HG02981 (cell line): ENCODE results near the gene RASGRP1.
A peak's percentile ranks its signal among the peaks of the same experiment; 100 is the strongest.
"Not testable (repeated sequence)": the region's sequence is repeated elsewhere in the genome, so short reads cannot be mapped to it uniquely, and the experiment has no call there.

ENCODE experiments used
- ATAC-seq: cut with Tn5 transposase; IDR thresholded peaks from one replicate; pipeline ENCODE4 v1.9.1; 2021; ENCODE audit warnings: mild to moderate bottlenecking, moderate library complexity; ENCODE audit not compliant: unreplicated experiment

Gene RASGRP1

GRCh38 chr15:38564557-38565286 is at the start of gene RASGRP1:
Gene RASGRP1 (minus strand): TSS chr15:38564814. CDS start chr15:38564628, 186 bp downstream.
- ATAC-seq, result peak; percentile 57

- no peak for ATAC-seq
Measured at GRCh38 chr15:38613085-38613484, 48.5 kb upstream of the RASGRP1 start.

DNA sequence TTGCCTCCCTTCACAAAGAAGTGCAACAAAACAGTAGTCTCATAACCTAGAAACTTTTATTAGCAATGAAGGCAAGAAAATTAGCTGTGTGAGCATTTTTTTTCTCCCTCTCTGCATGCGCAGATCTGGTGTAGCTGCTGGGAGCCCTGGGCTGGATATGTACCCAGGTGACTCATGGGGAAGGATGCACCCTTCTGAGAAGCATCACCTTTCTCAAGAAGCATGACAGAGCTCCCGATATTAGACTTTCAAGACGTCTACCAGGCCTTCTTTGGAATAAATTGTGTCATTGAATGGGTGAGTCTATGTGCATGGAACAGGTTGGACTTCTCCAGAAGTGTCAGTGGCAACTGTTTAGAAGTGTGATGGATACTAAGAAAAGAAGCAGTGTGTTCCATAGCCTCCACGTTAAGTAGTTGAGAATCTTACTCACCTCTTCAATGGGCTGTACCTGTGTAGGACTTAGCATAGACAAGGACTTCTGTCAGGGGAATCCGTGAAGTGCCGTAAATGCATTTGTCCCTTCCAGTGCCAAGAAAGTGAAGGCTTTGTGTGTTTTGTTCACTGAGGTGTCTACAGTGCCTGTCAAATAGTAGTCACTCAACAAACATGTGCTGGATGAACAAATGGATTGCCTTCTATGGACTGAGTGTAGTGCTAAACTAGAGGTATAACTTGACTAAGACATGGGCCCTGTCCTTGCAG is 47.7 kb upstream of the RASGRP1 start:
- no peak for ATAC-seq

DNA sequence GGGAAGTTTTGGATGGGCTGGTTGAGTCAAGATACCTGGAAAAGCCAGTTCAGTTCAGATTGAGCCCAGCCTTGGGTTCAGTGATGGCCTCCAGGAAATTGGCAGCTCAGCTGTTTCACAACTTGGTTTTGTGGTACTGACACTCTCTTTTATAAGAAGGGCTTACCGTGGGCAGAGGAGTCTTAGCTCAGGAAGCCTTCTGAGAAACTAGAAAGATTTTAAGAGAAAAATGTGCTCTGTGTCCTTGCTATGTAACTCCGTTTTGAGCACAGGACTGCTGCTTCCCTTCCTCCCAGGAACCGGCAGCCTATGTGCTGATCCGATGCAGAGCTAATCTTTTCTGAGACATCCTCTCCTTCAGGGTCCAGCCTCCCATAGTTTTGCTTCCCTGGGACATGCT is 46.6 kb upstream of the RASGRP1 start:
- no peak for ATAC-seq

GRCh38 chr15:38610748-38611147 is 46.1 kb upstream of the RASGRP1 start:
- no peak for ATAC-seq

DNA sequence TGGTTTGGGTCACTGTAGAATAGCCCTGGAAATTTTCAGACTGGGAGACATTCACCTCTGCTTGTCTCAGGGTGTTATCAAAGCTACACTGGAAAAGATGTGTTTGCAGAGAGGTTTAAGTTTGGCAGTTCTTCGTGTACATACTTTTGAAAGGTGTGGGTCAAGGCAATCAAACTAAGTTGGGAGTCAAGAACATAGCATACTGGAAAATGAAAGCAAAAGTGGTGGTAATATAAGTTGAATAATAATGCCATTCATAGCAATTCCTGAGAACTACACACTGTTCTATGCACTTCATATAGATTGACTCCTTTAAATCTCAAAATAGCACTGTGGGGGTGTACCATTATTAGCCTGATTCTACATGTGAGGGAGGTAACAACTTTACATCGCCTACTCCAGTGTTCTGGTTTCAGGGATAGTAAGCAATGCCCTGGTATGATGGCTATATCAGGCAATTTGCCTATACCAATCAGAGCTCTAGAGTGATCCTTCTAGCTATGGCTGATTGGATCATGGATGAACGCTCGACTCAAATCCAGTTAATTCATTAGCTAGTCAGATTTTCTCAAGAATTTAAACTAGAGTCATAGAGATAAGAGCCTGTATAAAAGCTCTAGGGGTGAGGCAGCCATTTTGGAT is 44.6 kb upstream of the RASGRP1 start:
- ATAC-seq, result no peak

- no peak for ATAC-seq
Measured at GRCh38 chr15:38608682-38609081, 44.1 kb upstream of the RASGRP1 start.

GRCh38 chr15:38605744-38606143 is 41.1 kb upstream of the RASGRP1 start:
- no peak for ATAC-seq

- no peak for ATAC-seq
Measured at GRCh38 chr15:38603672-38604071, 39.1 kb upstream of the RASGRP1 start.

DNA sequence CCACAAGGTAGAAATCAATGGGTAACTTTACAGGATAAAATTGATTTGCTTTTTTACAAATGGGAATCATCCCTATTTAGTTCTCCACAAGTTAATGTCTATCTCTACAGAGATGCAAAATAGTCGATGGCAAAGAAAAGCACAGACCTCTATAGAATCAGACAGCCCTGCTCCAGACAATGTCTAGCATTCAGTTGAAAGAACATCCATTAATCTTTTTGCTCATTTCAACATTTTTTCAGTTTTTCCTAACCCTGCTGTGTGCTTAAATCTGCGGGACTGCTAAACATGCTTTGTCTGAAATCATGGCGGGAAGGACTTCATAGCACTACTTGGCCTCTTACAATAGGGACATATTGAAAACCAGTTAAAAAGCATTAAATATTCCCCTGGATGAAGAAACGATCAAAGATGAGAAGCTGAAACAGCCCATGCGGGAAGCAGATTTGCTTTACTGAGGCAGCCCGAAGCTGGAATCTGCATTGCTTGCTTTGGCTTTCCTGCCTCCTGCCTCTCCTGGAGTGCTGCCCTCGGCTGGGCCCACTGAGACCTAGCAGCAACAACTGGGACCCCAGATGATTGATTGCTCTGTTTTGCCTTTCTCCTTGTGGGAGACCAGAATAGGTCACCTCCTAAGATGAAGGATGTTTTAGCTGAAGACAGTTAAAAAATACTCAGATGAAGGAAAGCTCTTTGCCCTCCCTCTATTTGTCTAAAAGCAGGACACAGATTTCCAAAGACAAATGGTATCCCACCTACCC is 38.5 kb upstream of the RASGRP1 start:
- no peak for ATAC-seq

GRCh38 chr15:38600236-38600635 is 35.6 kb upstream of the RASGRP1 start:
- no peak for ATAC-seq

DNA sequence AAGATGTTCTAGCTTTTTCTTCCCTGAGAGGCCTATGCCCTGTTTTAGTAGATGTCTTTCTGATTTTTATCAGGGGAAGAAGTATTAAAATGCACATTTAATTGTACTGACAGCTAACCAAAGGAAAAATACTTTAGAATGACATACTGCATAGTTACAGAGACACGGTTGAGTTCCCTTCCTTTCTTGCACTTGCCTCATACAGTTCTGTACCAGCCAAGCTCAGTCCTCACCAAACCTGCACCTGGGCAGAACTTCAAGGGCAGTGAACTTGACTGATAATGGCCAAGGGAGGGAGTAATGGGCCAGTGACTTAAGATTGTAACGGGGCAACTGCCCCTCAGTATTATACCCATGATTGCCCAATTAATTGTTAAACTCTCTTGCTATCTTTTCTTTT is 34.1 kb upstream of the RASGRP1 start:
- ATAC-seq, result no peak

DNA sequence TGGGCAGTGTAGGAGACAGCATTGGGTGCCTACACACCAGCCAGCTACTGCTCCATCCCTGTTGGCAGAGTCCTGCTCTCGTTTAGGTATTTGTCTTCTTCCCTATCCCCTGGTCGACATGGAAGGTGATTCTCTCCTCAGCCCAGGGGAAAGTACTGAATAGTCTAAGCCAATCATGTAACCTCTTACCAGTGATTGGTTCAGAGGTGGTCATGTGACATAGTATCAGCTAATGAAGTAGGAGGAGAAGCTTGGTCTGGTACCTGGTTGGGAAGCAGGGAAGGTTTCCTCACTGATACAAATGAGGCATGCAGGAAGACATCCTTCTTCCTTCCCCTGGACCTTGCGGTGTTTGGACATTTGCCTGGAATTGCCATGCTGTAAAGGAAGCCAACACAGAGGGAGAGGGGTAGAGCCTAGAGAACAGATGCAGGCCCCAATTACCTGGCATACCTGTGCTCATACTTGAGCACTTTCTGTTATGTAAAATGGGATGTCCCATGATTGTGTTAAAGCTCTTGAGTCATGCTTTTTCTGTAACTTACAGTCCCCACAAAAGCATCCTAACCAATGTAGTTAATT is 32.7 kb upstream of the RASGRP1 start:
- ATAC-seq, result no peak

- no peak for ATAC-seq
Measured at GRCh38 chr15:38593524-38593923, 28.9 kb upstream of the RASGRP1 start.

GRCh38 chr15:38589502-38589901 is 24.9 kb upstream of the RASGRP1 start:
- ATAC-seq, result no peak

DNA sequence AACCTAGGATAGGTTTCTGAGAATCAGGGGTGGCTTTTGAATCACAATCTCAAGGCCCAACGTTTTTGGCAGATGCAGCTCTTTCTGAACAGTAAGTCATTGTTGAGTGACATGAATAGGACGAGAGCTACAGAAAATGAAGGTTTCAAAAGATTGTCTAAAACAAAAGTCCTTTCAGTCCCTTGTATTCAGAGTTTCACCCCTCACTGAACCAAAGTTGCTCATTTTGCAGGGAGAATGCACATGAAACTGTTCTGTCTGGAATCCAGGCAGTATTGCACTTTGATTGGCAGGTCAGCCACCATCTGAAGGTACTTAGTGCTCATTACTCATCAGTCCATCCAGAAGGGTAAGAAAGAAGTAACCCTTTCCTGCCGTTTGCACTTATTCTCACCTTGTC is 24.1 kb upstream of the RASGRP1 start:
- no peak for ATAC-seq

GRCh38 chr15:38587214-38587613 is 22.6 kb upstream of the RASGRP1 start:
- ATAC-seq, result no peak

DNA sequence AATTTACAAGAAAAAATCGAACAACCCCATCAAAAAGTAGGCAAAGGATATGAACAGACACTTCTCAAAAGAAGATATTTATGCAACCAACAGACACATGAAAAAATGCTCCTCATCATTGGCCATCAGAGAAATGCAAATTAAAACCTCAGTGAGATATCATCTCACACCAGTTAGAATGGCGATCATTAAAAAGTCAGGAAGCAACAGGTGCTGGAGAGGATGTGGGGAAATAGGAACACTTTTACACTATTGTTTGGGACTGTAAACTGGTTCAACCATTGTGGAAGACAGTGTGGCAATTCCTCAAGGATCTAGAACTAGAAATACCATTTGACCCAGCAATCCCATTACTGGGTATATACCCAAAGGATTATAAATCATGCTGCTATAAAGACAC is 21.4 kb upstream of the RASGRP1 start:
- not testable (repeated sequence) for ATAC-seq

GRCh38 chr15:38578626-38579025 is 14.0 kb upstream of the RASGRP1 start:
- no peak for ATAC-seq

DNA sequence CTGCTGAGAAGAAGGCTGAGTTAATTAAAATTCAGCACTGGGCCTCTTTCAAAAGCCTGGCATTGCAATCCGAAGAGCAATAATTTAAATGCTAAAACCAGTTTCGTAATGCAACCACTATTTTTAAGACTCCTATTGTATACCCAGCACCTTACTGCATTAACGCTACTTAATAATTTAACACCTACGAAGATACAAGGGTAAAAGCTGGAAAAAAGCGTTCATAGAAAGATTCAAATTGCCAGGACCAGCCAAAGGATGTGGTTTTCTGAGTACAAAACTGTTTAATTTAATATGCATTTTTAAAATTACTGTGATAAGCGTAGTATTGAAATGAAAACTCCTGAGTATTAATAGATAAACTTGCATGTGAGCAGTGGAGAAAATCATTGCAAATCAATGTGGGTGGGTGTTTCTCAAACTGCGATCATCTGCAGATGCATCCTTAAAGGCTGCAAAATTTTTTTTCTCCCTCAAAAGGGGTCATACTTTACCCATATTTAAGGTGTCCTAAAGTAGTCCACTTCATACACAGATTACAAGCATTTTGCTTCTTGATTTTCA is 12.9 kb upstream of the RASGRP1 start:
- no peak for ATAC-seq

DNA sequence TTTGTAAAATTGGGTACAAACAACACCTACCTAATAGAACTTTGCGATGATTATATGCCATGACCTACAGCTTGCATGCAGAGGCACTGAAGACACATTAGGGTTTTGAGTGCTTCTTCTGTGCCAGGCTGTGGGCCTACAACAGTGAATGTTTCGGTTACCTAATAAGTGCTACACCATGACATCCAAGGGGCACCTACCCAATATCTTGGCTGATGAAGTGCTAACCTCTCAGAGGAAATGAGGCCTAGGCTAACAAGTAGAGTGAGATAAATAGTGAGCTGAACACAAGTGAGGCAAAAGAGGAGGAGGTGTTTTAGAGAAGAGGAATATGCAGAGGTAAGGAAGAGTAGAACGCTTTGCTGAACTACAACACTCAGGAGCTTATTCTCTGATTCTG is 12.2 kb upstream of the RASGRP1 start:
- no peak for ATAC-seq
